ENCODE data around the gene CNOT10.

CNOT10 gene

GRCh38 chr3:32684800-32685542, at the start of gene CNOT10:
Gene CNOT10 (plus strand): TSS chr3:32685188. CDS start chr3:32685461, 273 bp downstream.
- in situ Hi-C loops (cut with MboI; ENCODE audit: low sequenced_read_pairs), result no loop called here

- in situ Hi-C loops (cut with MboI; ENCODE audit: low sequenced_read_pairs), result no loop called here
These were observed 44.0 kb upstream of the CNOT10 start for GRCh38 chr3:32640939-32641338.

- in situ Hi-C loops (cut with MboI; ENCODE audit: low sequenced_read_pairs), result no loop called here
These were observed 43.6 kb upstream of the CNOT10 start for GRCh38 chr3:32641356-32641755.

GRCh38 chr3:32643354-32643753, 41.6 kb upstream of the CNOT10 start:
- in situ Hi-C loops (cut with MboI; ENCODE audit: low sequenced_read_pairs), result no loop called here

GRCh38 chr3:32643816-32644215, 41.2 kb upstream of the CNOT10 start:
- in situ Hi-C loops (cut with MboI; ENCODE audit: low sequenced_read_pairs), result no loop called here

- in situ Hi-C loops (cut with MboI; ENCODE audit: low sequenced_read_pairs), result no loop called here
These were observed 40.6 kb upstream of the CNOT10 start for GRCh38 chr3:32644380-32644779.

GRCh38 chr3:32646761-32647160, 38.2 kb upstream of the CNOT10 start:
- in situ Hi-C loops (cut with MboI; ENCODE audit: low sequenced_read_pairs), result no loop called here

GRCh38 chr3:32652337-32653100, 32.5 kb upstream of the CNOT10 start:
- in situ Hi-C loops (cut with MboI; ENCODE audit: low sequenced_read_pairs), result loop anchor here (25.0 kb wide), 1 partner anchor 465 kb away; no protein-coding TSS in a partner anchor

- in situ Hi-C loops (cut with MboI; ENCODE audit: low sequenced_read_pairs), result loop anchor here (25.0 kb wide), 1 partner anchor 468 kb away; no protein-coding TSS in a partner anchor
These were observed 29.8 kb upstream of the CNOT10 start for GRCh38 chr3:32655167-32655566.

- in situ Hi-C loops (cut with MboI; ENCODE audit: low sequenced_read_pairs), result loop anchor here (10.0 to 25.0 kb wide), 2 partner anchors 156 to 473 kb away; partner anchors contain the start of gene CMTM6
These were observed 24.4 kb upstream of the CNOT10 start for GRCh38 chr3:32660634-32661033.

- in situ Hi-C loops (cut with MboI; ENCODE audit: low sequenced_read_pairs), result loop anchor here (10.0 to 25.0 kb wide), 2 partner anchors 158 to 475 kb away; partner anchors contain the start of gene CMTM6
These were observed 22.3 kb upstream of the CNOT10 start for GRCh38 chr3:32662647-32663046.

- in situ Hi-C loops (cut with MboI; ENCODE audit: low sequenced_read_pairs), result loop anchor here (10.0 to 25.0 kb wide), 2 partner anchors 160 to 477 kb away; partner anchors contain the start of gene CMTM6
These were observed 20.3 kb upstream of the CNOT10 start for GRCh38 chr3:32664630-32665075.

GRCh38 chr3:32667072-32667582, 17.9 kb upstream of the CNOT10 start:
- in situ Hi-C loops (cut with MboI; ENCODE audit: low sequenced_read_pairs), result loop anchor here (10.0 to 25.0 kb wide), 2 partner anchors 162 to 480 kb away; partner anchors contain the start of gene CMTM6

GRCh38 chr3:32669226-32669625, 15.8 kb upstream of the CNOT10 start:
- in situ Hi-C loops (cut with MboI; ENCODE audit: low sequenced_read_pairs), result loop anchor here (10.0 to 25.0 kb wide), 2 partner anchors 164 to 482 kb away; partner anchors contain the start of gene CMTM6

GRCh38 chr3:32673730-32674129, 11.3 kb upstream of the CNOT10 start:
- in situ Hi-C loops (cut with MboI; ENCODE audit: low sequenced_read_pairs), result loop anchor here (25.0 kb wide), 1 partner anchor 486 kb away; no protein-coding TSS in a partner anchor

GRCh38 chr3:32675164-32675563, 9.8 kb upstream of the CNOT10 start:
- in situ Hi-C loops (cut with MboI; ENCODE audit: low sequenced_read_pairs), result no loop called here

GRCh38 chr3:32675650-32676049, 9.3 kb upstream of the CNOT10 start:
- in situ Hi-C loops (cut with MboI; ENCODE audit: low sequenced_read_pairs), result no loop called here

GRCh38 chr3:32681811-32682210, 3.2 kb upstream of the CNOT10 start:
- in situ Hi-C loops (cut with MboI; ENCODE audit: low sequenced_read_pairs), result no loop called here

- in situ Hi-C loops (cut with MboI; ENCODE audit: low sequenced_read_pairs), result no loop called here
These were observed 774 bp upstream of the CNOT10 start for GRCh38 chr3:32684029-32684799.

- in situ Hi-C loops (cut with MboI; ENCODE audit: low sequenced_read_pairs), result no loop called here
These were observed 676 bp downstream of the CNOT10 start for GRCh38 chr3:32685543-32686185.

Data from HL-60/S4 (cell line).